Calu3 (cell line): ENCODE results near the gene RABGAP1. TPM values are rescaled to one million over a fixed set of nuclear protein-coding genes. Genes with fewer than 3 reads are reported as not detected.
A peak's percentile ranks its signal among the peaks of the same experiment; 100 is the strongest.

ENCODE experiments used
- BruUV-seq: library from RNA; stranded (reverse); fragments of 400-500 nt; replicated peaks from 2 replicates; lab custom pipeline; 2021; lab: Mats Ljungman, UMichigan
- CTCF ChIA-PET: fragments of 300-600 bp; sonication (Branson Sonifier 250); formaldehyde crosslinking; loops from one replicate; lab custom pipeline; 2022; ENCODE audit warnings: antibody characterized with exemption; lab: Charles Lee
- DNase-seq: peaks from one replicate; pipeline ENCODE4 v3.0.0; 2022
- H3K27ac Mint-ChIP-seq: one replicate; pipeline ENCODE4 v1.8.0; 2022; ENCODE audit warnings: mixed read lengths; ENCODE audit not compliant: unreplicated experiment
- H3K27me3 Mint-ChIP-seq: one replicate; pipeline ENCODE4 v1.8.0; 2022; ENCODE audit warnings: mixed read lengths; ENCODE audit not compliant: unreplicated experiment
- H3K36me3 Mint-ChIP-seq: one replicate; pipeline ENCODE4 v1.8.0; 2022; ENCODE audit warnings: mild to moderate bottlenecking, moderate library complexity, mixed read lengths; ENCODE audit not compliant: insufficient read depth, unreplicated experiment
- H3K4me1 Mint-ChIP-seq: one replicate; pipeline ENCODE4 v1.8.0; 2022; ENCODE audit warnings: mild to moderate bottlenecking, low read depth, mixed read lengths; ENCODE audit not compliant: unreplicated experiment
- H3K4me3 Mint-ChIP-seq: one replicate; pipeline ENCODE4 v1.8.0; 2022; ENCODE audit warnings: mild to moderate bottlenecking, low read depth, moderate library complexity, mixed read lengths; ENCODE audit not compliant: unreplicated experiment
- H3K9me3 Mint-ChIP-seq: one replicate; pipeline ENCODE4 v1.8.0; 2022; ENCODE audit warnings: low read depth, mixed read lengths; ENCODE audit not compliant: unreplicated experiment
- intact Hi-C: fragments of 100-400 bp; cut with micrococcal nuclease; formaldehyde crosslinking; loops from one replicate; pipeline ENCODE4 v1.10.0; 2022; ENCODE audit not compliant: unreplicated experiment
- total RNA-seq: library from RNA; stranded (reverse); gene quantifications from 2 replicates; pipeline ENCODE4 v1.2.3, GENCODE V29; 2022
- TF ChIP-seq, protein P1 (sequence below): fragments of 200-600 bp; IDR thresholded peaks from one replicate; pipeline ENCODE4 v1.8.0; 2022; ENCODE audit warnings: antibody characterized with exemption; ENCODE audit not compliant: unreplicated experiment

Gene RABGAP1
- total RNA-seq, 1 experiment from 2014 or later, result 57.9 TPM

DNA sequence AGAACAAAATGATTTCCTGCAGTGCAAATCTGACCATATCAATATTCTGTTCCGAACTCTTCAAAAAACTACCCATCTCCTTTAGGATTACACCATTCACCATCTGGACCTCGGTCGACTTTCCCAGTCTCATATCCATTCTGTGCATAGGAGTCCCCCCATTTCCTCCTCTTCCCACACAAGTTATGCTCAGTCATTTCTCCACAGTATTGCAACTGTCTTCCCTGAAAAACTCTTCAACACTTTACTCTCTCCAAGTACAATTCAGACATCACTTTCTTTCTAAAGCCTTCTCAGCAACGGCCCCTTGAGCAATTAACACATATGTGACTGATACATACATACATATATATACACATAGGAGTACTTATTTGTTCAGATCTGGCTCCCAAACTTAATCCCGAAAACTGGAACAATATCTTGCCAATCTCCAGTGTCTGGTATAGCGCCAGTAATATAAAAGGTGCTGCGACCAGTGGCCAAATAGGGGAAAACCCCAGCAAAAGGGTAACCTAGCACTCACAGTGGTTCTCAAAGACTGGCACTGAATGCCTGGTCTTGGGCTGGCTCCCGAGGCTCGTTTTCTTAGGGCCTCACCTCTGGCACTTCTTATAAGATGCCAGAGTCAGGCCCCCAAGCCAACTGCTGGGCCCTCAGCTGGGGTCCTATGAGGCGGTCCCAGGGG lies 10.1 kb upstream of the RABGAP1 start:
- intact Hi-C loops, result loop anchor here (1.0 kb wide), 1 partner anchor 61 kb away; no protein-coding TSS in a partner anchor
- Mint-ChIP-seq H3K9me3 (no peaks in the 10 kb centered on the region), H3K27me3 (no peaks in the 10 kb centered on the region), H3K4me1 (no peaks in the 10 kb centered on the region), H3K4me3 (no peak overlapping the region), H3K36me3 (no peaks in the 10 kb centered on the region), H3K27ac (no peak overlapping the region)
- TSS peak; percentile 61 for BruUV-seq
- no peak for DNase-seq
- TF ChIP-seq, protein P1, sequence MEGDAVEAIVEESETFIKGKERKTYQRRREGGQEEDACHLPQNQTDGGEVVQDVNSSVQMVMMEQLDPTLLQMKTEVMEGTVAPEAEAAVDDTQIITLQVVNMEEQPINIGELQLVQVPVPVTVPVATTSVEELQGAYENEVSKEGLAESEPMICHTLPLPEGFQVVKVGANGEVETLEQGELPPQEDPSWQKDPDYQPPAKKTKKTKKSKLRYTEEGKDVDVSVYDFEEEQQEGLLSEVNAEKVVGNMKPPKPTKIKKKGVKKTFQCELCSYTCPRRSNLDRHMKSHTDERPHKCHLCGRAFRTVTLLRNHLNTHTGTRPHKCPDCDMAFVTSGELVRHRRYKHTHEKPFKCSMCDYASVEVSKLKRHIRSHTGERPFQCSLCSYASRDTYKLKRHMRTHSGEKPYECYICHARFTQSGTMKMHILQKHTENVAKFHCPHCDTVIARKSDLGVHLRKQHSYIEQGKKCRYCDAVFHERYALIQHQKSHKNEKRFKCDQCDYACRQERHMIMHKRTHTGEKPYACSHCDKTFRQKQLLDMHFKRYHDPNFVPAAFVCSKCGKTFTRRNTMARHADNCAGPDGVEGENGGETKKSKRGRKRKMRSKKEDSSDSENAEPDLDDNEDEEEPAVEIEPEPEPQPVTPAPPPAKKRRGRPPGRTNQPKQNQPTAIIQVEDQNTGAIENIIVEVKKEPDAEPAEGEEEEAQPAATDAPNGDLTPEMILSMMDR, result no peak
- CTCF ChIA-PET, result interaction anchor here (1.0 kb wide), 1 partner anchor 10 kb away, joined by 7 read pairs; the partner anchor contains the start of gene RABGAP1

DNA sequence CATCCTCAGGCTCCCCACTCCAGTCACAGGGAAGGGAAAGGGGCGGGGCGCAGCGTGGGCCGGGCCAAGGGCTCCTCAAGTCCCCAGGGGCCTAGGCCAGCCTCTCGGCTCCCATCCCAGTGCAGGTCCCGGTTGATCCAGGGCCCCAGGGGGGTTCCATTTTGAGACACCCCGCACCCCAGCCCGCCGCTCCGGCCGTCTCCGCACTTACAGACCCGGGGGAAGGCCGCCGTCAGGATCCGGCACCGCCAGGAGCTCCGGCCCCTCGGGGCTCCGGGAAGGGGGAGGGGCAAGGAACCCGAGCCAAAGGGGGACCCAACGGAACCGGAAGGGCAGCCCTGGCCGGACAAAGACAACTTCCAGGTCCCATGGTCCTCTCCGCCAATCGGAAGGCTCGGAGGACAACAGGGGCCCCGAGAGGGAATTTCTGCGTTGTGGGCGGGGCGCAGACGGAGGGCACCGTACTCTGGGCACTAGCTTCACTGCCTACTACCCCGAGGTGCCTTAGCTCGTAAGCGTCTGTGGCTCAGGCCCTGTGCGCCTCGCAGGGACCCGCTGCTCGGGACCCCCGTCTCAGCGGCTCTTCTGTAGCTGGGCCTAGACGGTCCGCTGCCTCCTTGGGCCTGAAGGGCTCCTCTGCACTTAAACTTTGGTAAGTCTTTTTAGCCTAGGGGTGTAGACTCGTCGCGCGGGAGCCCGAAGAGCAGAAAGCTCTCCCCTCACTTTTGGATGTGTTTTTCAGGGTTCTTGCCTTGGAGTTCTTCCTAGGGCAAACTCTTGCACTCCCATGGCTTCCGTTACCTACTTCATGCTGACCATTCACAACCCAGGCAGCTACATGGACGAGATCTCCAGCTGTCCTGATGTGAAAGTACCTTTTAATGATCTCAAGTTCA lies 9.3 kb upstream of the RABGAP1 start, which contains the start of gene ZBTB26:
Gene ZBTB26, minus strand, starts transcription at position 287 of the 896 bp plus-strand sequence. CDS start 11,578 bp downstream, outside the sequence.
- no peaks in the 10 kb centered on the region for H3K9me3 Mint-ChIP-seq
- H3K4me3 Mint-ChIP-seq, result no peak within 1 kb of the TSS
- TF ChIP-seq, protein P1, result no peak
- no peaks in the 10 kb centered on the region for H3K36me3 Mint-ChIP-seq
- H3K27me3 Mint-ChIP-seq, result no peaks in the 10 kb centered on the region
- intact Hi-C loops, result loop anchor here (1.0 kb wide), 1 partner anchor 60 kb away; no protein-coding TSS in a partner anchor
- DNase-seq, result peak; percentile 90
- no TSS peak for BruUV-seq
- H3K27ac Mint-ChIP-seq, result peak within 1 kb of the TSS; percentile 92
- CTCF ChIA-PET, result interaction anchor here (0.8 to 1.7 kb wide), 4 partner anchors 9 to 60 kb away, joined by 5 to 7 read pairs (median 6); partner anchors contain the start of gene RABGAP1
- no peaks in the 10 kb centered on the region for H3K4me1 Mint-ChIP-seq

DNA sequence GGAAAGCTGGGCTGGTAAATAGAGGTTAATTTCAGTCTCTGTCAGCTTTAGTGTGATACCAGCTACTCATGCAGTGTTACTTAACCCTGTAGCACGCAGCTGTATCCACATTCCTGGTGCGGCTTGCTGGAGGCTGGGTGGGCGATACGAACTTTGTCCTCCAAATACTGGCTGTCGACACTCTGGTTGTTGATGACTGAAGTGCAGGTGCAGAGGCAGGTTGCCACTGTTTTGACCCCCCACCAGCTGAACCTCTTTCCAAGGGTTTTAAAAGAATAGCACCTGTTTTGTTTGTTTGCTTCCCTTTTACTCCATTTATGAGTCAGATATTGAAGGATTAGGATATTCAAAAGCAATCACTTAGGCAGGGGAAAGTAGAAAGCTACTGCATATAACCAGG lies 4.4 kb upstream of the RABGAP1 start:
- no peak for DNase-seq
- TF ChIP-seq, protein P1, result no peak
- no peaks in the 10 kb centered on the region for H3K9me3 Mint-ChIP-seq
- no peaks in the 10 kb centered on the region for H3K27me3 Mint-ChIP-seq
- H3K4me3 Mint-ChIP-seq, result no peak overlapping the region
- no peak overlapping the region for H3K27ac Mint-ChIP-seq
- H3K36me3 Mint-ChIP-seq, result peaks cover 17% of the 10 kb centered on the region
- BruUV-seq, result no TSS peak
- H3K4me1 Mint-ChIP-seq, result peaks cover 8% of the 10 kb centered on the region
- intact Hi-C loops, result no loop called here
- CTCF ChIA-PET, result no interaction called here

DNA sequence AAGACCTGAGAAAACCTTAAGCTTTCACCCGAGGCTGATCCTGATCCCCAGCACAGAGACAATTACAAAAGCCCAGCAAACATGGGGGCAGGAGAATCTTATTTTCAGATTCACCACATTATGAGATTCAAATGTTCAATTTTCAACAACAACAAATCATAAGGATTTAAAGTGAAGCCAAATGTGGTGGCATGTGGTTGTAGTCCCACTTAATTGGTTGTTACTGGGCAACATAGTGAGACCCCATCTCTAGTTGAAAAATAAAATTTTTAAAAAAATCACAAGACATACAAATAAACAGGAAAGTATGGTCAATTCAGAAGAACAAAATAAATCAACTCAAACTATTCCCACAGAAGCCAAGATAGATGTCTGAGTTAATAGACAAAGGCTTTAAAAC lies 3.9 kb upstream of the RABGAP1 start:
- TF ChIP-seq, protein P1, result no peak
- Mint-ChIP-seq H3K9me3 (no peaks in the 10 kb centered on the region), H3K27me3 (no peaks in the 10 kb centered on the region), H3K27ac (no peak overlapping the region), H3K4me1 (peaks cover 8% of the 10 kb centered on the region), H3K4me3 (no peak overlapping the region), H3K36me3 (peaks cover 21% of the 10 kb centered on the region)
- no TSS peak for BruUV-seq
- intact Hi-C loops, result no loop called here
- CTCF ChIA-PET, result no interaction called here
- DNase-seq, result no peak
